ENCODE results near the gene CC2D1A. TPM values are rescaled to one million over a fixed set of nuclear protein-coding genes. Genes with fewer than 3 reads are reported as not detected.
A peak's percentile ranks its signal among the peaks of the same experiment; 100 is the strongest.

The CC2D1A gene
- polyA plus RNA-seq, 2 donors: 34.0 to 58.9 TPM

DNA sequence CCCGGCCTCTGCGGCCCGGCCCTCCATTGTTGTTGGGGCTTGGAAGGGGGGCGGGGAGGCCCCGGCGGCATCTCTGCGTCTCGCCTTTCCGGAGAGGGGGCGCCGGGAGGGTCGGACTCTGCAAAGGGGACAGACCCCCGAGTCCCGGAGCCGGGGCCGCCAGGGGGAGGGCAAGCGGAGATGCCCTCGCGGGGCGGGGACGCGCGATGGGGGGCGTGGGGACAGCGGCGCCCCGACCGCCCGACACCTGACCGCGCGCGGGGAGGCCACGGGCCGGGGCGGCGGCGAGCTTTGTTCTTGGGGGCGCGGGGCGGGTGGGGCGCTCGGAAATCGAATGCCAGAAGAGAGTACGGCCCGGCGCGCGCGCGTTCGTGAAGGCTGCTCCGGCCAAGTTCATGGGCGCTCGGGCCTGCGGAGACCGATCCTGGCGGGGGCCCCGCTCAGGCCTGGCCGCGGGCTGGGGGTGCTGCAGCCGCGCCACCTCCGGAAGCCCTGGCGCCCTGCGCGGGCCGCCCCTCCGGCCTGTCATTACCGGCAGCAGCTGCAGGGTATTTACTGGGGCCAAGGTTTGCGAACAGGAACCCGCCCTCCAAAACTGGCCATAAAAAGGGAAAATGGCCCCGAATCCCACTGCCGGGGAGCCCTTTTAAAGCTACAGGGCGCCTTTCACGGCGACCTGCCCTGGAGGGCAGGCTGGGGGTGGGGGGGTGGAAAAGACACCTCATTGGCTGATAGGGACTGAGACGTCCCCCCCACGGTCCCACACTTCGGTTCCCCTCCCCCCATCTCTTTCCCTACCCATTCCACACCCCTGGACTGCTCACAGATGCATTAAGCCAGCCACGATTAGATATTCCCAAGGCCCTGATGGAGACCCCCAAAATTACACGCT lies 40.2 kb upstream of the CC2D1A start:
- Histone ChIP-seq H3K4me1 (ENCODE audit: control insufficient read depth in 2 of 2, insufficient read depth in 2 of 2, low read length in 1 of 2) (peaks cover 0 to 5% of the 10 kb centered on the region in 2 donors), H3K27me3 (ENCODE audit: control insufficient read depth in 1 of 2, insufficient read depth in 2 of 2, low read length in 2 of 2) (peaks cover 0 to 2% of the 10 kb centered on the region in 2 donors), H3K36me3 (ENCODE audit: control insufficient read depth in 2 of 2, insufficient read depth in 2 of 2, low read length in 1 of 2) (no peaks in the 10 kb centered on the region), H3K9me3 (ENCODE audit: control insufficient read depth in 2 of 2, insufficient read depth in 1 of 2, low read depth in 1 of 2, low read length in 1 of 2) (no peaks in the 10 kb centered on the region), H3K27ac (ENCODE audit: low read depth in 2 of 2, low read length in 1 of 2) (peak overlapping the region in 1 of 2 donors; percentile 10), H3K4me3 (ENCODE audit: low read depth in 1 of 2, low read length in 2 of 2) (peak overlapping the region; percentile 51 to 62)
- 2% methylated on average over 56 to 82 of the region's 82 CpGs for WGBS, 2 donors

DNA sequence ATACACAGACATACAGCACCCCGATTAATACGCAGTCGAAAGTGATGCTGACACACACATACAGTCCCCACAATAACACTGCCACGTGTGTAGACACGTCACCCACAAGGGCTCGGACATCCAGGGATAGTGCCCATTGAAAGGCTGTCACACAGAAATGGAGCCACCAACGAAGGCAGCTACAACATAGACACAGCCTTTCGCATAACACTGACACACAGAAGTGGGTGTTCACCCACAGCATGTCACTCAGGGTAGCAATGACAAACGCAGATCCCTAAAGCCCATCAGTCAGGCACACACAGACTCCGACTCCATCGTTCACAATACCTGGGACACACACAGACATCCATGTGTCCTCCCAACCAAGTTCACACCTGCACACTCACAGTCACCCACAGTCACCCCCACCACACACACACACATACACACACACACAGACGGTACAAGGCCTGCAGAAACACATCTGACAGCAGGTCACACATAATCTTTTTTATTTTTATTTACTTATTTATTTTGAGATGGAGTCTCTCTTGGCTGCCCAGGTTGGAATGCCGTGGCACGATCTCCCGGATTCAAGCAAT lies 39.4 kb upstream of the CC2D1A start:
- Histone ChIP-seq H3K4me1 (ENCODE audit: control insufficient read depth in 2 of 2, insufficient read depth in 2 of 2, low read length in 1 of 2) (peaks cover 0 to 2% of the 10 kb centered on the region in 2 donors), H3K27me3 (ENCODE audit: control insufficient read depth in 1 of 2, insufficient read depth in 2 of 2, low read length in 2 of 2) (peaks cover 0 to 2% of the 10 kb centered on the region in 2 donors), H3K4me3 (ENCODE audit: low read depth in 1 of 2, low read length in 2 of 2) (no peak overlapping the region), H3K27ac (ENCODE audit: low read depth in 2 of 2, low read length in 1 of 2) (no peak overlapping the region), H3K36me3 (ENCODE audit: control insufficient read depth in 2 of 2, insufficient read depth in 2 of 2, low read length in 1 of 2) (no peaks in the 10 kb centered on the region), H3K9me3 (ENCODE audit: control insufficient read depth in 2 of 2, insufficient read depth in 1 of 2, low read depth in 1 of 2, low read length in 1 of 2) (no peaks in the 10 kb centered on the region)
- WGBS, 2 donors: 67% methylated on average over 15 of the region's 15 CpGs

DNA sequence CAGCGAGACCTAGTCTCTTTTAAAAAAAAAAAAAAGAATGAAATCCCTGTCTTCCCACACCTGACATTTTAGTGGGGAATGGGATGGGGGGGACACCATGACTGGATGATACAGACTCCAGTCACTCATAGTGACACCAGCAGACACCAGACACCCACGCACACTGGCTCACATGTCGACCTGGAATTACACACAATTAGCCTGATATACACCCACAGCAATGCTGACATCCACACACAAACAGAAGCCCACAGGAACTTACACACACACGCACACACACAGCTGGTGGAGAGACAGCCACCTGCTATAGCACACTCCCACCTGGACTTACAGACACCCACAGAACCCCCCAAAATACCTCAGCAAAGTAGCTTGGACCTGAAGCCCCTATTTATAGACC lies 37.3 kb upstream of the CC2D1A start:
- no peak overlapping the region for H3K27ac ChIP-seq (ENCODE audit: low read depth in 2 of 2, low read length in 1 of 2)
- peaks cover 0 to under 1% of the 10 kb centered on the region in 2 donors for H3K27me3 ChIP-seq (ENCODE audit: control insufficient read depth in 1 of 2, insufficient read depth in 2 of 2, low read length in 2 of 2)
- H3K4me1 ChIP-seq (ENCODE audit: control insufficient read depth in 2 of 2, insufficient read depth in 2 of 2, low read length in 1 of 2): no peaks in the 10 kb centered on the region
- no peak overlapping the region for H3K4me3 ChIP-seq (ENCODE audit: low read depth in 1 of 2, low read length in 2 of 2)
- no peaks in the 10 kb centered on the region for H3K36me3 ChIP-seq (ENCODE audit: control insufficient read depth in 2 of 2, insufficient read depth in 2 of 2, low read length in 1 of 2)
- no peaks in the 10 kb centered on the region for H3K9me3 ChIP-seq (ENCODE audit: control insufficient read depth in 2 of 2, insufficient read depth in 1 of 2, low read depth in 1 of 2, low read length in 1 of 2)
- 76 to 85% methylated on average over 4 of the region's 4 CpGs for WGBS, 2 donors

DNA sequence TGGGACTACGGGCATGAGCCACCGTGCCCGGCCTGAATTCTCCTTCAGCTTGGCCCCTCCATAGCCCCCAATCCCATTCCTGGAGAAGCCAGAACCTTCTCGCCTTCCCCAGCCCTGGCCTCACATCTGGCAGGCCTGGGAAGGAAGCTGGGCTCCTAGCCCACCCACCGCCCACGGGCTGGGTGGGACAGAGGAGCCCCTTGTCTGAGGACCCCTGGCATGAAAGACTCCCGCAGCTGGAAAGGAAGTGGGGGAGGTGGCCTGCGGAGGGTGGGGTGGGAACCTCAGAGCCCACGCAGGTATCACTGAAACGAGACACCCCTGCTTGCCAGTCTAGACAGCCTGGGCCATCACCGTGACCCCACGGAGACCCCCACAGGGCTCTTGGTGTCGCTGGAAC lies 36.7 kb upstream of the CC2D1A start:
- Histone ChIP-seq H3K9me3 (ENCODE audit: control insufficient read depth in 2 of 2, insufficient read depth in 1 of 2, low read depth in 1 of 2, low read length in 1 of 2) (no peaks in the 10 kb centered on the region), H3K27ac (ENCODE audit: low read depth in 2 of 2, low read length in 1 of 2) (no peak overlapping the region), H3K27me3 (ENCODE audit: control insufficient read depth in 1 of 2, insufficient read depth in 2 of 2, low read length in 2 of 2) (no peaks in the 10 kb centered on the region), H3K36me3 (ENCODE audit: control insufficient read depth in 2 of 2, insufficient read depth in 2 of 2, low read length in 1 of 2) (no peaks in the 10 kb centered on the region), H3K4me3 (ENCODE audit: low read depth in 1 of 2, low read length in 2 of 2) (no peak overlapping the region), H3K4me1 (ENCODE audit: control insufficient read depth in 2 of 2, insufficient read depth in 2 of 2, low read length in 1 of 2) (no peaks in the 10 kb centered on the region)
- WGBS, 2 donors: 79 to 85% methylated on average over 10 to 13 of the region's 13 CpGs

DNA sequence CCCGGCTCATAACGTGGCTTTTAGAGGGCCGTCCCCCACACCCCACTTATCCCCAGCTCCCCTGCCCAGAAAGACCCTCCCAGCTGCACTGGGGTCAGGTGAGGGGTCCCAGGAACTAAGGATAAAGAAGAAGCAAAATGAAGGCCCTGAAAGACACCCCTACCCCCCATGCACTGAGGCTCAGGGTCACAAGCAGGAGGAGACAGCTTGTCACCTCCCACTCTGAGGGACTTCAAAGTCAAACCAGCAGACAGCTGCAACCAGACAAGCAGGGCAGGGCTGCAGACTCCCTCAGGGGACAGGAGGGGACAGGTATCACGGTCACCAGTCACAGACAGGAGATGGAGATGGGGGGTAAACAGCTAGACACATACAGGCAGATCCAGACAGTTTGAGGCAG lies 35.1 kb upstream of the CC2D1A start:
- Histone ChIP-seq H3K27me3 (ENCODE audit: control insufficient read depth in 1 of 2, insufficient read depth in 2 of 2, low read length in 2 of 2) (no peaks in the 10 kb centered on the region), H3K27ac (ENCODE audit: low read depth in 2 of 2, low read length in 1 of 2) (no peak overlapping the region), H3K4me1 (ENCODE audit: control insufficient read depth in 2 of 2, insufficient read depth in 2 of 2, low read length in 1 of 2) (no peaks in the 10 kb centered on the region), H3K4me3 (ENCODE audit: low read depth in 1 of 2, low read length in 2 of 2) (no peak overlapping the region), H3K36me3 (ENCODE audit: control insufficient read depth in 2 of 2, insufficient read depth in 2 of 2, low read length in 1 of 2) (no peaks in the 10 kb centered on the region), H3K9me3 (ENCODE audit: control insufficient read depth in 2 of 2, insufficient read depth in 1 of 2, low read depth in 1 of 2, low read length in 1 of 2) (no peaks in the 10 kb centered on the region)
- 86 to 88% methylated on average over 4 of the region's 4 CpGs for WGBS, 2 donors

DNA sequence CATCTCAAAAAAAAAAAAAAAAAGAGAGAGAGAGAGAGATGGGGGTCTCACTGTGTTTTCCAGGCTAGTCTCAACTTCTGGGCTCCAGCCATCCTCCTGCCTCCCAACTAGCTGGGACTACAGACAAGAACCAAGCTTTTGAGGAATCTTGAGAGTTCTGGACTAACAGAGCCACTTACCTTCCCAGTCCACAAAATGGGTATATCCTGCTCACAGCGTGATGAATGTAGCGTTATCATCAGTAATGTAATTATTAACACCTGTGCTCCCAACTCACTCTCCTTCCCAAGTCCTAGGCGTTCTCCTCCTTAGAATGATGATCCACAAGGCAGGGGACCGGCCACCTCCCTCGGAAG lies 33.7 kb upstream of the CC2D1A start:
- H3K4me3 ChIP-seq (ENCODE audit: low read depth in 1 of 2, low read length in 2 of 2): no peak overlapping the region
- no peaks in the 10 kb centered on the region for H3K36me3 ChIP-seq (ENCODE audit: control insufficient read depth in 2 of 2, insufficient read depth in 2 of 2, low read length in 1 of 2)
- H3K27me3 ChIP-seq (ENCODE audit: control insufficient read depth in 1 of 2, insufficient read depth in 2 of 2, low read length in 2 of 2): no peaks in the 10 kb centered on the region
- H3K4me1 ChIP-seq (ENCODE audit: control insufficient read depth in 2 of 2, insufficient read depth in 2 of 2, low read length in 1 of 2): no peaks in the 10 kb centered on the region
- 38 to 42% methylated on average over 5 of the region's 5 CpGs for WGBS, 2 donors
- no peak overlapping the region for H3K27ac ChIP-seq (ENCODE audit: low read depth in 2 of 2, low read length in 1 of 2)
- no peaks in the 10 kb centered on the region for H3K9me3 ChIP-seq (ENCODE audit: control insufficient read depth in 2 of 2, insufficient read depth in 1 of 2, low read depth in 1 of 2, low read length in 1 of 2)

DNA sequence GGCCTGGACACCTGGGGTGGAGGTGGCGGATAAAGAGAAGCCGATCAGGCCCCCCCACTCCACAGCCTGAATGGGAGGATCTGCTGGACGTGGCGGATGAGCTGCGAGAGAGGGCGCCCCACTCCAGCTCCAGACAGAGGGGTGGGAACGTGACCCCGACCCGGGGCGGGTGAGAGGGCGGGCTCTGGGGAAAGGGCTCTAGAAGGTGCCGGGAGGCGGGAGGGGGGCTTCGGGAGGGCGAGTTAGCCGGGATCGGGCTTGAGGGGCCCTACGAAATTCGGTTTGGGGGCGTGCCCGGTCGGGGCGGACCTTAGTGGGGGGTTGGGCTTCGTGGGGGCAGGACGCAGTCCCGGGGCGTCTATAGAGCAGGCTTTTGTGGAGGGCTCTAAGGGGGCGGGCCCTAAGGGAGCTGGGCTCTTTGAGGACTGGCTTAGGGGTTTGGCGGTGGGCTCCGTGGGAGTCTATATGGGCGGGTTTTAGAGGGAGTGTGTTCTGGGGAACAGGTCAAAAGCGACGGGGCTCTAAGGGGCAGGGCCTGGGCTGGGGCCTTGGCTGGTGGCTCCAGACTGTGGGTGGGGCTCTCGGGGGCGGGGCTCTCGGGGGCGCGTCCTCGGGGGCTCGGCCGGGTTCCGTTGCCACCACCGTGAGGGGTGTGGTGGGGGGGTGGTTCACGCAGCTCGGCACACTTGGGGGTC lies 33.2 kb upstream of the CC2D1A start:
- H3K4me3 ChIP-seq (ENCODE audit: low read depth in 1 of 2, low read length in 2 of 2): peak overlapping the region; percentile 37 to 40

DNA sequence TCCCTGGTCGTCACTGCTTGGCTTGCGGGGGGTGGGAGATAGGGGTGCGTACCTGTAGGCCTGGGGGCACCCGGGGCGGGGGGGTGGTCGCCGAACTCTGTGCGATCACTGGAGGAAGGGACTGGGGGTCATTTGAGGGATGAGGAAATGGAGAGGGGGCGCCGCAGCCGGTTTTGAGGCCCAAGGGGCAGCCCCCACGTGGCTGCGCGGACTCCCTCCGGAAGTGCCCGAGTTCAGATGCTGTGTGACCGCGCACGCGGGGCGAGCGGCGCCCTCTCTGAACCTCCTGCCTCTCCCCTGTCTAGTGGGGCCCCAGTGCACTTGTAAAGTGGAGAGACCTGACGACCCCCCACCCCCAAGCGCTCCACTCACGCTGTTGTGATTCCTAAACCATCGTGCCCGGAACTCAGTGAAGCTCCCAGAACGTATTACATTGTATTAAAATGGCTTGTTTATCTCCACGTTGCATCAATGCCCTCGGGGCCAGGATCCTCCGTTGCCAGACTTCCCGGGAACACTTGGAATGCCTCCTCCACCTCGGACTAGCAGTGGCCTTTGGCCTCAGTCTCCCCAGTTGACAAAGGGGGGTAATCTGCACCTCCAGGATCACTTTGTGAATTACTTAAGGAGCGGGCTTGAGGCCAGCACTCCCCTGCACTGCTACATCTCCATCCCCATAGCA lies 32.0 kb upstream of the CC2D1A start:
- 54 to 58% methylated on average over 35 of the region's 35 CpGs for WGBS, 2 donors
- no peaks in the 10 kb centered on the region for H3K36me3 ChIP-seq (ENCODE audit: control insufficient read depth in 2 of 2, insufficient read depth in 2 of 2, low read length in 1 of 2)

More for the DNA sequence above, 33.2 kb upstream of the CC2D1A start:
- 3 to 4% methylated on average over 43 to 45 of the region's 45 CpGs for WGBS, 2 donors
- no peaks in the 10 kb centered on the region for H3K27me3 ChIP-seq (ENCODE audit: control insufficient read depth in 1 of 2, insufficient read depth in 2 of 2, low read length in 2 of 2)
- H3K36me3 ChIP-seq (ENCODE audit: control insufficient read depth in 2 of 2, insufficient read depth in 2 of 2, low read length in 1 of 2): no peaks in the 10 kb centered on the region
- no peaks in the 10 kb centered on the region for H3K4me1 ChIP-seq (ENCODE audit: control insufficient read depth in 2 of 2, insufficient read depth in 2 of 2, low read length in 1 of 2)
- no peak overlapping the region for H3K27ac ChIP-seq (ENCODE audit: low read depth in 2 of 2, low read length in 1 of 2)
- H3K9me3 ChIP-seq (ENCODE audit: control insufficient read depth in 2 of 2, insufficient read depth in 1 of 2, low read depth in 1 of 2, low read length in 1 of 2): no peaks in the 10 kb centered on the region

DNA sequence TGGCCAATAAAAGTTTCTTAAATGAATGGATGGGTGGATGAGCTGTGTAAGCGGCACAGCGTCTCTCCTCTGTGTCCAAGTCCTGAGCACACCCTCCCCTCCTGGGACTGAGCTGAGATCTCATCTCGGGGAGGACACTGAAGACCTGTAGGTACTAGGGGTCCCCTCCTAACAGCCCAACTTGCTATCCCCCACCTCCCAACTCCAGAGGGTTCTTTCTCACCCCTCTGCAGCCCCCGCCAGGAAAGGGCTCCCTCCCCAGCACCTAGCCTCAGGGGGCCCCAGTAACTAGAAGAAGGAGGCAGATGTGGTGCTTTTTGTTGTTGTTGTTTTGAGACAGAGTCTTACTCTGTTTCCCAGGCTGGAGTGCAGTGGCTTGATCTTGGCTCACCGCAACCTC lies 30.2 kb upstream of the CC2D1A start:
- H3K27ac ChIP-seq (ENCODE audit: low read depth in 2 of 2, low read length in 1 of 2): no peak overlapping the region
- 92 to 95% methylated on average over 5 of the region's 5 CpGs for WGBS, 2 donors
- H3K9me3 ChIP-seq (ENCODE audit: control insufficient read depth in 2 of 2, insufficient read depth in 1 of 2, low read depth in 1 of 2, low read length in 1 of 2): no peaks in the 10 kb centered on the region
- peaks cover 2 to 3% of the 10 kb centered on the region in 2 donors for H3K4me1 ChIP-seq (ENCODE audit: control insufficient read depth in 2 of 2, insufficient read depth in 2 of 2, low read length in 1 of 2)
- no peaks in the 10 kb centered on the region for H3K27me3 ChIP-seq (ENCODE audit: control insufficient read depth in 1 of 2, insufficient read depth in 2 of 2, low read length in 2 of 2)
- H3K36me3 ChIP-seq (ENCODE audit: control insufficient read depth in 2 of 2, insufficient read depth in 2 of 2, low read length in 1 of 2): no peaks in the 10 kb centered on the region
- no peak overlapping the region for H3K4me3 ChIP-seq (ENCODE audit: low read depth in 1 of 2, low read length in 2 of 2)

More for the DNA sequence above, 32.0 kb upstream of the CC2D1A start:
- no peaks in the 10 kb centered on the region for H3K9me3 ChIP-seq (ENCODE audit: control insufficient read depth in 2 of 2, insufficient read depth in 1 of 2, low read depth in 1 of 2, low read length in 1 of 2)
- no peak overlapping the region for H3K27ac ChIP-seq (ENCODE audit: low read depth in 2 of 2, low read length in 1 of 2)
- no peaks in the 10 kb centered on the region for H3K4me1 ChIP-seq (ENCODE audit: control insufficient read depth in 2 of 2, insufficient read depth in 2 of 2, low read length in 1 of 2)
- no peaks in the 10 kb centered on the region for H3K27me3 ChIP-seq (ENCODE audit: control insufficient read depth in 1 of 2, insufficient read depth in 2 of 2, low read length in 2 of 2)
- no peak overlapping the region for H3K4me3 ChIP-seq (ENCODE audit: low read depth in 1 of 2, low read length in 2 of 2)

Measured in esophagus (tissue), 2 donors.